HG03571 (cell line): ENCODE measurements around the gene GPX5.

Source experiments
- ATAC-seq: cut with Tn5 transposase; IDR thresholded peaks from one replicate; pipeline ENCODE4 v1.9.1; 2021; ENCODE audit not compliant: unreplicated experiment

GPX5 gene

GRCh38 chr6:28553986-28554881 lies 28.6 kb downstream of the GPX5 start:
- no peak for ATAC-seq

DNA sequence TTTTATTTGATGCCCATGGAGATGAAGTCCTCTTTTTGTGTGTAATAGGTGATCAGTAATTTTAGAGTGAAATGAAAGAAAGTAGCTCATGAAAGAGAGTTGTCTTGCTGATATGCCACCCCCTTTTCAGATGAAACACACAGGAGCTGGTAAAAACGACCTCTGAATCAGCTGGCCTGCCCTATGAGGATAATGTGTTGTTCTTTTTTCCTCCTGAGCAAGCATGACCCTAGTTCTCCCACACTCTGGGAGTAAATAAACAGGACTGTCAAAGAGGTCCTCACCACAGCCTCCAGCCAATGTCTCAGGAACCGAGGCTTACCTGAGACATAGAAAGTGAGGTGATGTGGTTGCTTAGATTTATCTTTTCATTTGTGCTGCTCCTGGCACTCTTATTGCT lies 29.5 kb downstream of the GPX5 start:
- ATAC-seq: no peak

DNA sequence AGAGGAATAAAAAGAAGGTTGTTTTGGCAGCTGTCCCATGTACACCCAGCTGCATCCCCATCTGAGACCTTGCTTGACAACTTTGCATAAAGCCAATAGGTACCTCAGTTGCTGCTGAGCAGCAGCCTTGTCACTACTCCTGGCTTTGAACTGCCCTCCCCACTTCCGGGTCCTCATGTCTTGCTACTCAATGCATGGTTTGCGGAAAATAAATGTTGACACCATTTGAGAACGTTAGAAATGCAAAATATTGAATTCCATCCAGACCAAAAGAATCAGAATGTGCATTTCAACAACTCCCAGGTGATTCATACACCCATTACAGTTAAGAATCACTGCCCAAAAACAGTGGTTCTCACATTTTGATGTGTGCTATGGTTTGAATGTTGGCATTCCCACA lies 32.9 kb downstream of the GPX5 start:
- no peak for ATAC-seq

DNA sequence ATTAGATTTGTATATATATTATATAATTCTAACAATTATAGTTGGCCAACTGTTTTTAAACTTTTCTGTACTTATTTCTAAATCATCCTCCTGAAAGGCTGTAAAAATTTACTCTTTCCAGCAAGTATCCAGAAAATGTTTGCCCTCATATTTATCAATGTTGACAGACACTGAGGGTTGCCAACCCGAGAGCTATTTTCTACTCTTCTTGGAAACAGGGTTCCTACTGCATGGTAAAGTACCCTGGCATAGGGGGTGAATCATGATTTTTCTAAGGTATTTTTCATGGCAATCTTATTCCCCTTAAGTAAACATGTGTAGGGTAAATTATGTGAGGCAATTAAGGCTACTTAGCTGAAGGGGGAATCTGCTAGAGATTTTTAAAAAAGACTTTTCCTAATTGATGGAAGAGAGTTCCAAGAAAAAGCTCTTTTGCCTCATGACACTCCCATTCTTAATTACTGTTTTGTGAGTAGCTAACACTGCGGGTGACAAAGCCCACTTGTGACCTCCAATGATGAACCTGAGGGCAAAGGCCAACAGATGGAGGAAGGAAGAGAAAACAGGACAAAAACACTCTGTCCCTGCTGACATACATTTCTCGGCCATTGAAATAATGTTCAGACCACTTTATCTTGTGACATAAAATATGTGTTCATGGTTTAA lies 37.9 kb downstream of the GPX5 start:
- ATAC-seq: no peak

DNA sequence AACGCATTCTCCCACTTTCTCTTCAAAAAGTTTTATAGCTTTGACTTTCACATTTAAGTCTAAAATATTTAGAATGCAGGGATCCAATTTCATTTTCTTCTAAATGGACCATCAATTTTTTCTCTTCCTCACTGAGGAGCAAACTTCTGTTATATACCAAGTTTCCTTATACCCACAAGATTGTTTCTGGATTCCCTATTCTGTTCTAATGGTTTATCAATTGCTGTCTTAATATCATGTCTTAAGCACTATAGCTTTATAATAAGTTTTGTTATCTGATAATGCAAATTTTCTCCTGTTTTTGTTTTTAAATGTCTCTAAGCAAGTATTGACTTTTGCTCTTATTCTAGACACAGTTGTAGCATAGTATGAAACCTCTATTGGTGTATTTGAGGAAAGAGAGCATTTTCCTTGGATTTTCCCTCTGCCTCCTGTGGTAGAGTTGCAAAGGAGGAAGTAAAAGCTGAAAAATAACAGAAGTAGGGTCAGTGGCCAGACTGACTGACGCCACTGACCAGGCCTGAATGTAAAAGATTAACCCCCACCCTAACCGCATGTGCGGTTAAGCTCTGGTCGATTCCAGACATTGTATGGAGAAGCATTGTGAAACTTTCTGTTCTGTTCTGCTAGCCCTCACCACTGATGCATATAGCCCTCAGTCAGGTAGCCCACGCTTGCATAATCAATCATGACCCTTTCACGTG lies 40.3 kb downstream of the GPX5 start:
- no peak for ATAC-seq

GRCh38 chr6:28566527-28567252 lies 41.0 kb downstream of the GPX5 start:
- no peak for ATAC-seq

DNA sequence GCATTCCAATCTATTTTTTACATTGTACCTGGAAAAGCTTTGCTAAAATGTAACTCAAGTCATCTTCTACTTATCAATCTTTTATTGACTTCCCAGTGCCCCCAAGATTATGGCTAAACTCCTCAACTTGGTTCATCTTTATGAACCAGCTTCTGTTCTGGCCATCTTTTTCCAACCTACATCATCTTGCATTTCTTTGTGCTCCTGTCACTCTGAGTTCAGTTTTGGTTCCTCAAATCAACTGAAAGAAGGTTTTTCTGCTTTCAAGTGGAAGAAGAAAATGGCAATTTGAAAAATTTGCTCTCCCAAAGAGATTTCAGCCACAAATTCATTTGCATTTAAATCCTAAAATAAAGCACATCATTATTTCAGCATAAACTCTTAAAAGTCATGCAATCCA lies 41.8 kb downstream of the GPX5 start:
- no peak for ATAC-seq

DNA sequence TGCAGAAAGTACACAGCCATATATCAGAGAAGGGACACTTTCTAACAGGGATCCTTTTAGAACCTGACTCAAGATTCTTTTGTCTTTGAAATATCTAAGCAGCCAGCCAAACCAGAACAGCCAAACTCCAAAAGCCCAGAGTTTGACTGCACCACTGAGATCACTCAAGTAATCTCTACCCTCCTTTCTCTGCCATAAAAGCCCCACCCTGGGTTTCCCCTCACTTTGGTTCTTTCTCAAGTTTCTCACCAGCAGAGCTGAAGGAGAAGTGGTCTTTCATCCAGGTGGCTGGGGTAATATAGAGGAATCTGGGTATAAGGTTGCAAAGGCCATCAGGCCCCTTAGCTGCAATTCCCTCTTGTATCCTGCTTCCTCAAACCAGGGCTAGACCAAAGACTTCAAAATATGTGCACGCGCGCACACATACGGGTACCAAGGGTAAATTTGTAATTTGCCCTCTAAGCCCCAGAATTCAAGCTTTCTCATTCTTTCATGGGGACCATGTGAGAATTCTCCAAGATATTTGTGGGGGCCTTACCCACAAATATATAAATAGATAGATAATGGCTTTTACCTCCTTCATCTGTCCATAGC lies 42.9 kb downstream of the GPX5 start:
- no peak for ATAC-seq

DNA sequence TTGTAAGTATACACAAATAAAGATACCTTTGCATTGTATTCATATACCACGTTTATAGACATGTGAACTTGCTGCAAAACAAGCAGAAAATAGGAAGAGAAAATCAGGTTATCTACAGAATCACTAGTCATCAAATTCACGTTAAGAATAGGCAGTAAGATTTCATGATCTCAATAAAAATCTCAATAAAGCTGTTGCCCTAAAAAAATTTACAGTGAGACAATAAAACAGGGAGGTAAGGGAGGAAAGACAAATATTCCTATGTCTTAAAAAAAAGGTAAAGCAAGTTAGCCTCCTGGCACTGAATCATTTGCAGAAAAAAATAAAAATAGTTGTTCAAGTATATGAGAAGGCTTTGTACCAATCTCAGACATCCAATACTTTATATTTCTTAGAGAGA lies 44.1 kb downstream of the GPX5 start:
- no peak for ATAC-seq

DNA sequence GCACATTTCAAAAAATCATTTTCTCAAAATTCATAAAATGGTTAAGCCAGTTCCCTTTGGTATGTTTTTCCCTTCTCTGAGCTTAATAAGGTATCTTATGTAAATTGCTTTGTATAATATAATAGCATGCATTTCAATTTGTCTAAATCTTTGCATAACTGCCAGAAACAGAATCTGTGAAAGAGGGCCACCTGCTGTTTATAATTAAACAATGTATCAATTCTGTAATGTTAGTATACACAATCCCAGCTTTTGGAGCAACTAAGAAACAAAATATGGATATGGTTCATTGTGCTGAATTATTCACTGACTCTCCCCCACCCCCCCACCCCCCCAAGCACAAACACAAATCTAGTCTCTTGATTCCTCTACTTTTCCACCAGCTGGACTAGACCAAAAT lies 54.8 kb downstream of the GPX5 start:
- no peak for ATAC-seq

DNA sequence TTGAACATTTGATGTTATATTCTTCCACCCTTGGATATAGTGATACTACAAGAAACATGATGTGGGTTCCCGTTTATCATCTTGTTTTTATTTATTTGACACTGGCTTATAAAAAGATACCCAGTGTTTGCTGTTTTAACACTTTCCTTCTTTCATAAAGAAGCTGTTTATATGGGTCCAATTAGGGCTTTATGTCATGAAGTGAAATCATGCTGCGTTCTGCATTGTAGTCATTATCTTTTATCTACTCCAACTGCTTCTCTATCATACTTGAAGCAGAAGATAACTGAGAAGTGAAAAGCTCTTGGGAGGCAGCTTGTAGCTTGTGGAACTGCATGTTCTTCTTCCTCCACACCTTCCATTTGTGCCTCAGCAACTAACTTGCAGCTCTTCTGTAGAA lies 57.8 kb downstream of the GPX5 start:
- ATAC-seq: no peak
